Measurements from ENCODE around the gene ST14.
A peak's percentile ranks its signal among the peaks of the same experiment; 100 is the strongest.

The ST14 gene

GRCh38 chr11:130159657-130160497, at the start of gene ST14:
Gene ST14 (plus strand): TSS chr11:130159782. CDS start chr11:130159980, 198 bp downstream.
- DNase-seq (ENCODE audit: low read depth), result no peak

GRCh38 chr11:130110339-130111108, 49.1 kb upstream of the ST14 start:
- no peak for DNase-seq (ENCODE audit: low read depth)

- DNase-seq (ENCODE audit: low read depth), result no peak
These were observed 47.3 kb upstream of the ST14 start for GRCh38 chr11:130112071-130112830.

- no peak for DNase-seq (ENCODE audit: low read depth)
These were observed 45.3 kb upstream of the ST14 start for GRCh38 chr11:130114281-130114680.

GRCh38 chr11:130114726-130115125, 44.9 kb upstream of the ST14 start:
- no peak for DNase-seq (ENCODE audit: low read depth)

- DNase-seq (ENCODE audit: low read depth), result no peak
These were observed 44.4 kb upstream of the ST14 start for GRCh38 chr11:130115218-130115617.

- no peak for DNase-seq (ENCODE audit: low read depth)
These were observed 41.4 kb upstream of the ST14 start for GRCh38 chr11:130118165-130118564.

GRCh38 chr11:130118636-130119387, 40.8 kb upstream of the ST14 start:
- no peak for DNase-seq (ENCODE audit: low read depth)

GRCh38 chr11:130120045-130120444, 39.5 kb upstream of the ST14 start:
- DNase-seq (ENCODE audit: low read depth), result no peak

- peak; percentile 39 for DNase-seq (ENCODE audit: low read depth)
These were observed 38.1 kb upstream of the ST14 start for GRCh38 chr11:130121445-130121978.

GRCh38 chr11:130122141-130122575, 37.4 kb upstream of the ST14 start:
- no peak for DNase-seq (ENCODE audit: low read depth)

GRCh38 chr11:130123414-130124040, 36.1 kb upstream of the ST14 start:
- DNase-seq (ENCODE audit: low read depth), result no peak

- peak; percentile 92 for DNase-seq (ENCODE audit: low read depth)
These were observed 35.5 kb upstream of the ST14 start for GRCh38 chr11:130124096-130124495.

GRCh38 chr11:130125638-130126037, 33.9 kb upstream of the ST14 start:
- no peak for DNase-seq (ENCODE audit: low read depth)

- no peak for DNase-seq (ENCODE audit: low read depth)
These were observed 33.1 kb upstream of the ST14 start for GRCh38 chr11:130126516-130126915.

- no peak for DNase-seq (ENCODE audit: low read depth)
These were observed 32.1 kb upstream of the ST14 start for GRCh38 chr11:130127509-130127908.

- no peak for DNase-seq (ENCODE audit: low read depth)
These were observed 31.0 kb upstream of the ST14 start for GRCh38 chr11:130128626-130129025.

GRCh38 chr11:130129922-130130321, 29.7 kb upstream of the ST14 start:
- no peak for DNase-seq (ENCODE audit: low read depth)

GRCh38 chr11:130131961-130132850, 27.4 kb upstream of the ST14 start:
- peak; percentile 14 for DNase-seq (ENCODE audit: low read depth)

GRCh38 chr11:130133716-130134115, 25.9 kb upstream of the ST14 start:
- no peak for DNase-seq (ENCODE audit: low read depth)
